ENCODE results near the gene ZIC4.

The ZIC4 gene

GRCh38 chr3:147383617-147384016 is 22.7 kb downstream of the ZIC4 start:
- TF ChIP-seq, protein P1, sequence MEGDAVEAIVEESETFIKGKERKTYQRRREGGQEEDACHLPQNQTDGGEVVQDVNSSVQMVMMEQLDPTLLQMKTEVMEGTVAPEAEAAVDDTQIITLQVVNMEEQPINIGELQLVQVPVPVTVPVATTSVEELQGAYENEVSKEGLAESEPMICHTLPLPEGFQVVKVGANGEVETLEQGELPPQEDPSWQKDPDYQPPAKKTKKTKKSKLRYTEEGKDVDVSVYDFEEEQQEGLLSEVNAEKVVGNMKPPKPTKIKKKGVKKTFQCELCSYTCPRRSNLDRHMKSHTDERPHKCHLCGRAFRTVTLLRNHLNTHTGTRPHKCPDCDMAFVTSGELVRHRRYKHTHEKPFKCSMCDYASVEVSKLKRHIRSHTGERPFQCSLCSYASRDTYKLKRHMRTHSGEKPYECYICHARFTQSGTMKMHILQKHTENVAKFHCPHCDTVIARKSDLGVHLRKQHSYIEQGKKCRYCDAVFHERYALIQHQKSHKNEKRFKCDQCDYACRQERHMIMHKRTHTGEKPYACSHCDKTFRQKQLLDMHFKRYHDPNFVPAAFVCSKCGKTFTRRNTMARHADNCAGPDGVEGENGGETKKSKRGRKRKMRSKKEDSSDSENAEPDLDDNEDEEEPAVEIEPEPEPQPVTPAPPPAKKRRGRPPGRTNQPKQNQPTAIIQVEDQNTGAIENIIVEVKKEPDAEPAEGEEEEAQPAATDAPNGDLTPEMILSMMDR (IDR thresholded peaks at IDR 0.05; ENCODE audit: insufficient read depth, low read depth, low read length, missing control alignments) = no peak
- DNase-seq (ENCODE audit: low read depth) = no peak
- H3K4me3 ChIP-seq (ENCODE audit: low read length) = no peak overlapping the region

- H3K4me3 ChIP-seq (ENCODE audit: low read length) = no peak overlapping the region
- TF ChIP-seq, protein P1 (IDR thresholded peaks at IDR 0.05; ENCODE audit: insufficient read depth, low read depth, low read length, missing control alignments) = no peak
- no peak for DNase-seq (ENCODE audit: low read depth)
These were observed 24.7 kb downstream of the ZIC4 start for GRCh38 chr3:147381596-147381995.

DNA sequence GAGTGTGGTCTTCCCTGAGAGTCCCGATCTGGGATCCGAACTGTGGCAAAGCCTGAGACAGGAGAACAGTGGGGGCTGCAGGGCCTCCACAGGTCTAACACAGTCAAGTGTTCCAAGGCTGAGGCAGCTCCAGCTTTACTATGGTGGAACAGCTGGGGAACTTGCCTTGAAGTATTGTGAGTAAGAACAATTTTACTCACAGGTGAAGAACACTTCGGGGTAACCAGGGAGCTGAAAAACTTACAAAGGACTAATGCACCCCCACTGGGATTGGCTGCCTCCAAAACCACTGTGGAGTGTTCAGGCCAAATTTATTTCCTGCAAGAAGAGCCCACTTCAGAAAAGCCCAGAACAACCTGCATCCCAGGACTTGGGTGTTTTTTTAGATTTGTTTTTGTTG is 25.4 kb downstream of the ZIC4 start:
- TF ChIP-seq, protein P1 (IDR thresholded peaks at IDR 0.05; ENCODE audit: insufficient read depth, low read depth, low read length, missing control alignments) = no peak
- no peak for DNase-seq (ENCODE audit: low read depth)
- H3K4me3 ChIP-seq (ENCODE audit: low read length) = no peak overlapping the region

DNA sequence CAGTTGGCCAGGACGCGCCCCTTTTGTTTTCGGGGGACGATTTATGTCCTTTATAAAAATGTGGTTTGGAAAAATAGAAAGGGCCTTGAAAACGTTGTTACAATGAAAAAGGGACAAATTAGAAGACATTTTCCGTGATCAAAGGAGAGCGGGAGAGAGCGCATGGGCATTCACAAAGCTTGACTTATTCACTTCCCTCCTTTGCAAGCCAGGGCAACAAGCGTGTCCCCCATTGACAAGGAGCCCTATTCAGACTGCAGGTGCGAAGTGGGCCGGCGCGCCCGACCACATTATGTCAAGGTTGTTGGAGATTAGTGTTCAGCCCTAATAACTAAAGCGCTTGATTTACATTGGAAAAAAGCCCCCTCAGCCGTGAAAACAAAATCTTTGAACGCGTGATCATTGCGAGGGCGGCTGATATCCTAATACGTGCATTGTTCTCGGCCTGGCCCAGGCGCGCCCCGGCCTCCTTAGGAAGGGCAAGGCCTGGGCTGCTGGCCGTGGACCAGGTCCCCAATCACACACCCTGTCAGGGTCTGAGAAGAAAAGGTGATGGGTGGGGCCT is 25.9 kb downstream of the ZIC4 start:
- DNase-seq (ENCODE audit: low read depth) = no peak
- TF ChIP-seq, protein P1 (IDR thresholded peaks at IDR 0.05; ENCODE audit: insufficient read depth, low read depth, low read length, missing control alignments) = no peak
- H3K4me3 ChIP-seq (ENCODE audit: low read length) = no peak overlapping the region

DNA sequence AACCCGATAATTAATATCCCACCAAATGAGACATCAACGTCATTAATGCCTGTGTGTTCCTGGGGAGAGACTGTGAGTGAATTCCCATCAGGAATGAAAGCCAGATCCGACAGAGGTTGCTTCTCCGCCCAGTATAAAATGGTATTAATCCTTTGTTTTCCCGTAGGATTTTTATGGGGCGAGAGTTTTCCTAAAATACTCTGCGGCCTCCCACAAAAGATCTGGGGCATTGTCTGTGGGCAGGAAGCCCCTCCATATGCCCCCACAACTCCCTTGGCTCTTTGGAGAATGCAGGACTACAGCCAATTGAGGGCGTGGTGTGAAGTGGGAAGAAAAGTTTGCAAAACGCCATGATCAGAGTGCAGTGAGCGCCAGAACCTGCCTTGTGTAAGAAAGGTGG is 26.7 kb downstream of the ZIC4 start:
- TF ChIP-seq, protein P1 (IDR thresholded peaks at IDR 0.05; ENCODE audit: insufficient read depth, low read depth, low read length, missing control alignments) = no peak
- DNase-seq (ENCODE audit: low read depth) = no peak
- H3K4me3 ChIP-seq (ENCODE audit: low read length) = no peak overlapping the region

- no peak for DNase-seq (ENCODE audit: low read depth)
- TF ChIP-seq, protein P1 (IDR thresholded peaks at IDR 0.05; ENCODE audit: insufficient read depth, low read depth, low read length, missing control alignments) = no peak
- H3K4me3 ChIP-seq (ENCODE audit: low read length) = no peak overlapping the region
These were observed 28.7 kb downstream of the ZIC4 start for GRCh38 chr3:147377412-147378367.

All from epithelial cell of esophagus (primary cell).